HUDEP-2 (cell line): ENCODE data around the gene TP53TG5.

Source experiments
- DNase-seq, 76 experiments: peaks; one replicate each; lab custom pipeline; 2025; ENCODE audit not compliant: unreplicated experiment in 76 of 76; lab: John Stamatoyannopoulos, UW

TP53TG5 gene

DNA sequence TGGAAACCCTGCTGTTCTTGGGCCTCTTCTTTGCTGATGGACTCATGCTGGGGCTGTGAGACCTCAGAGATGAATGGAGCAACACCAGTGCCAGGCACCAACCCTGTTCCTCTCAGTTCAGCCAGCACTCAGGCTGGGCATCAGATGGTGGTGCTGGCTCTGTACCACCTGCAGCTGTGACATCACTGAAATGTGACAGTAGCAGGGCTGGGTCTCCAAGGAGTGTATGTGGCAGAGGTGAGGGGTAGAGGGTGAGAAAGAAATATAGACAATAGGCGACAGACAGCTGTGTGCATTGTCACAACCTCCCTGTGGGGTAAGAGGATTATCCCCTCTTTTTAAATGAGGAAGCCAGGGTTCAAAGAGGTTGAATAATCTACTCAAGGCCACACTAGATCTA lies at the start of gene TP53TG5:
Gene TP53TG5 (minus strand): TSS at position 135 of the 400 bp plus-strand sequence. CDS start 89 bp downstream, at position 46.
- DNase-seq: no peak

DNA sequence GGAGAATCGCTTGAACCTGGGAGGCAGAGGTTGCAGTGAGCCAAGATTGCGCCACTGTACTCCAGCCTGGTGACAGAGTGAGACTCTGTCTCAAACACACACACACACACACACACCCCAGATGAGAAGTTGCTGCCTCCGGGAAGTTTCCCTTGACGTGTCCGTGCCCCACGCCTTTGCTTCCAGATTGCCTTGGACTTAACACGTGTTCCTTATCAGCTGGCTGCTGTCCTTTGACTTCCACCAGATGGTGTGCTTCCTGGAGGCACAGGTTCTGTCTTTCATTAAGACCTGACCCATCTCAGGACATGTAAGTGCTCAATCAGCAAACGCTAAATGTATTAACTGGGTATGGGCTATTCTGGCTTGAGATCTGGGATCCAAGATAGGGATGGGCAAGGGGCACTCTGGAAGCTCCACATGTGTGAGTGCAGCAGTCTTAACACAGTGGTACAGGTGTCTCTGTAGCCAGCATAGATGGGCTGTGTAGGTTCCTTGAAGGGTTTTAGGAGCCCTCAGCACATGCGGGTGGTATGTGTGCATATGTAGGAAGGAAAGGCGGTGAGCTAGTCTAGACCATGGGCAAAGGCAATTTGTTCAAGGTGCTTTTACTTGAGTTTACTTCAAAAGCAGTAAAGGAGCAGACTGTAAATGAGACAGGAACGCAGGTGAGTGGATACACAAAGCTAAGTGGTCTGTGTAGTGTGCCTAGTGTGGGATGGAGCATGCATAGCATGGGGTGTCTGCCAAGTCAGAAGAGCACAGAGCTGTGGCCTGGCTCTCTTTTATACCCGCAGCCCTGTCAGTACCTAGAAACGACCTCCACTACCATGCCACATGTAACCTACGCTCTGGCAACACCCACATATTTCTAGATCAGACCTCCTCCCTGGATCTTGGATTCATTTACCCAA lies 49.4 kb upstream of the TP53TG5 start:
- DNase-seq: peak in 23 of 76 experiments; percentile 5 to 65 (median 36)

DNA sequence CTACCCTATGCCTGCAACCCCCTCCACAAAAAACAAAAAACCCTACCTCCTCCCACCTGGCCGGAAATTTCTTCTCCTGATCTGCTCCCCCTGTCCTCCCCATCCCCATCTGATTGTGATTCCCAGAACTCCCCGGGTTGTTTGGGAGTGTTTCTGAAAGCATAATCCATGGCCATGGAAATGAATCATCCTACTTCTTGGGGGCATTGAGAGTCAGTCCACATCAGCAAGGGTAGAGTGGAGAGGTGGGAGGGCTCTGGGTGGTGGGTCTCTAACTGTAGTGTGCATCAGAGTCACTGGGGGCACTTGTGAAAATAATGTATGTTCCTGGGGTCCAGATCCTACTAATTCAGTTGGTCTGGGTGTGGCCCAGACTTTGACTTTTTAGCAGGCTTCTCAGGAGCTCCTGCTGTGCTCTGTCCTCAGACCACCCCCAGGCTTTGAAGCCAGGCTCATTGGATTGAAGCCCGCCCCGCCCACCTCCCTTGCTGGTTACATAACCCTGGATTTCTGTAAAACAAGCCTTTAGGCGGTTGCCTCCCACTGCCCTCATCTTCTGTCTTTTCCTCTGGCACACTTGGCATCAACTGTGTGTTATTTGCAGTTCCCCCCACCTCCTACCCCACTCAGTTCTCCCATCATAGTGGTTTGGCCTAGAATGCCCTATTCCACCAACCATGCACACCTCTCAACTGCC lies 48.3 kb upstream of the TP53TG5 start:
- peak in 2 of 76 experiments; percentile 13 to 15 for DNase-seq

DNA sequence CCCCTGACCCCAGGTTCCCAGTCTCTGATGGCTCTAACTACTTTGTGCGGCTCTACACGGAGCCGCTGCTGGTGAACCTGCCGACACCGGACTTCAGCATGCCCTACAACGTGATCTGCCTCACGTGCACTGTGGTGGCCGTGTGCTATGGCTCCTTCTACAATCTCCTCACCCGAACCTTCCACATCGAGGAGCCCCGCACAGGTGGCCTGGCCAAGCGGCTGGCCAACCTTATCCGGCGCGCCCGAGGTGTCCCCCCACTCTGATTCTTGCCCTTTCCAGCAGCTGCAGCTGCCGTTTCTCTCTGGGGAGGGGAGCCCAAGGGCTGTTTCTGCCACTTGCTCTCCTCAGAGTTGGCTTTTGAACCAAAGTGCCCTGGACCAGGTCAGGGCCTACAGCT lies 47.4 kb upstream of the TP53TG5 start:
- no peak for DNase-seq

DNA sequence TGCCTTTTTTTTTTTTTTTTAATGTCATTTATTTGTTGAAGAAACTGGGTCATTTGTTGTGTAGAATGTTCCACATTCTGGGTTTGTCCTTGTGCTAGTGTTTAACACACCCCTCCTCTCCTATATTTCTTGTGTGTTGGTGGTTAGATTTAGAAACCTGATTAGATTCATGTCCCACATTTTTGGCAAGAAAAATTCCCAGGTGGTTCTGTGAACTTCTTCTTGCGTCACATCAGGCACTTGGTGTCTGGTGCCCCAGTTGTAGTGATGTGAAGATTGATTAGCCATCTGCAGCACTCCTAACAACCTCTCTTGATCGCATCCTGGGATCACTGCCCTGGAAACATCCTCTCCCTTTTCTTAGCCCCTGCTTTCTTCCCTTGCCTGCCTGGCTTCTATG lies 45.6 kb upstream of the TP53TG5 start:
- no peak for DNase-seq

DNA sequence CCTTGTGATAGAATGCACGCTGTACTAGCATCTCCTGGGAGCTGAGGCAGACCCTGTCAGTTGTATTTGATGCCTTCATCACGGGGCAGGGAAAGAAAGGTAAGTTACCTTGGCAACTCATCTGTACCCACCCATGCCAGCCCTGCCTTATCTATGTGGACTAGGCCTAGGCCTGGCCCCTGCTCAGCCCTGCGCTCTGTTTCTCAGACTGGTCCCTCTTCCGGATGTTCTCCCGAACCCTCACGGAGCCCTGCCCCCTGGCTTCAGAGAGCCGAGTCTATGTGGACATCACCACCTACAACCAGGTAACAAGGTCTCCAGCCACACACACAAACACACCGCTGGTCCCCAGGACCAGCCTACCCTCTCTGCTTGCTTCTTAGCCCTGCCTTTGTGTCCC lies 42.0 kb upstream of the TP53TG5 start:
- DNase-seq: peak in 28 of 76 experiments; percentile 58 to 87 (median 75)

DNA sequence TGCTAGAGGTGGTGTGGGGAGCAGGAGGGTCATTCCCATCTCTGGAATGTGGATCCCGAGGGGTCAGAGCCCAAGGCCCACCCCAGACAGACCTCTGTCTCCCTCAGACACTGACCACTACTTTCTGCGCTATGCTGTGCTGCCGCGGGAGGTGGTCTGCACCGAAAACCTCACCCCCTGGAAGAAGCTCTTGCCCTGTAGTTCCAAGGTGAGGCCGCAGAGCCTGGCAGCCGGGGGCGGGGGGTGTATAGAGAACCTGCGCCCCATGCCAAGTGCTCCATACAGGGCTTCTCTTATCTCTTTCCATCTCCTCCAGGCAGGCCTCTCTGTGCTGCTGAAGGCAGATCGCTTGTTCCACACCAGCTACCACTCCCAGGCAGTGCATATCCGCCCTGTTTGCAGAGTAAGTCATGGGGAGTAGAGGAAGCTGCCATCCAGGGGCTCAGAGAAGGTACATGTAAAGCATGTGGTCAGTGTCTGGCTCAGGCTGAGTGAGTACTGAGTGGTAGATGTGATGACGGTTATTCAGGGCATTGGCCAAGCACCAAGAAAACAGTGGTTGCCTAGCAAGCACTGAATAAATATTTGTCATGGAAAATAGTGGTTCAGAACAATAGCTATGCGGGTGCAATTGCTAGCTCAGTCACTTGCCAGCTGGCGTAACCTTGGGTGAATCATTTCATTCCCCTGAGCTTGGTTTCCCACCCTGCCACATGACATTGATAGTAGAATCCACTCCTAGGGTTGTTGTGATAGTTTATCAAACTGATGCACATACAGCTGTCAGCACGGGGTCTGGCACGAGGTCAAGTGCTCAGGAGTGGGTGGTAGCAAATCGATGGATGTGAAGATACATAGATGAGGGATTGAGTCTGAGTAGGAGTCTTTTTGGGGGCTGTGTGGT lies 41.3 kb upstream of the TP53TG5 start:
- peak in 75 of 76 experiments; percentile 42 to 99 (median 92) for DNase-seq

DNA sequence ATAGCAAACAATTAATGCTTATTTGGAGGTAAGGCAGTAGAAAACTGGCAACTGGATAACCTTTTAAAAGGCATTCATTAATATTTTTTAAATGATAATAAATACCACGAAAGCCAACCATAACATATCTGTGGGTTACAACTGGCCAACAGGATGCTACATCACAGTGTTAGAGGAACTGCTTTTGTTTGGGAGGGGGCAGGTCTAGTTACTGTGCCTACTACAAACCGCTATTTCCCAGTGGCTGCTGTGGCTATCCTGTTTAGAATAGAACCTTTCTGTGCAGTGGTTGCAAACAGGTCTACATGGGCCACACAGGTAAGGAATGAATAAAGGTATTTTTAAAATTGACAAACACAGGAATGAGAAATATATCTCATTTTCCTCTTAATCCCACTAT lies 38.8 kb upstream of the TP53TG5 start:
- DNase-seq: no peak

DNA sequence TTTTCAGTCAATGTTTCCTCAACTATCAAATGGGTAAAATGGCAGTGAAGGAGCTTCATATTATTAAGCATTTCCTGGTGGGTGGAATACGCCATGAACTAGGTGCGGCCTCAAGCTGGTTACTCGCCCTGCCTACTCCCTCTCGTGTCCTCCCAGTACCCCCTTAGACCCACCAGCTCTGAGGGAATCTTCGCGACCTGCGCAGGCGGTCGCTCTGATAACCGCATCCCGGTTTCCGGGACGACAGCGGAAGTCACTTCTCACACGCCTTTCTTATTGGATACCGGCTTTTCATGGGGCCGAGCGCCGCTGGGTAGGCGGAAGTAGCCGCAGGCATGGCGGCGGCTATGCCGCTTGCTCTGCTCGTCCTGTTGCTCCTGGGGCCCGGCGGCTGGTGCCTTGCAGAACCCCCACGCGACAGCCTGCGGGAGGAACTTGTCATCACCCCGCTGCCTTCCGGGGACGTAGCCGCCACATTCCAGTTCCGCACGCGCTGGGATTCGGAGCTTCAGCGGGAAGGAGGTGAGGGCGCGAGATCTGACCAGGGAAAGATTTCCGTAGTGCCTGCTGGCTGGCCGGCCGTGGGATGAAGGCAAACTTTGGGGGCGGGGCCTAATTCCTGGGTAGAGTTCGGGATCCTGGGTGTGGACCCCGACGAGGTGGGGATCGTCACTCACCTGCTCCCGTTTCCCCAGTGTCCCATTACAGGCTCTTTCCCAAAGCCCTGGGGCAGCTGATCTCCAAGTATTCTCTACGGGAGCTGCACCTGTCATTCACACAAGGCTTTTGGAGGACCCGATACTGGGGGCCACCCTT lies 37.9 kb upstream of the TP53TG5 start, which contains the start of gene PIGT:
Gene PIGT (plus strand): TSS at position 320 of the 816 bp plus-strand sequence. CDS start 16 bp downstream, at position 336.
- DNase-seq: peak in 74 of 76 experiments; percentile 14 to 89 (median 72)

DNA sequence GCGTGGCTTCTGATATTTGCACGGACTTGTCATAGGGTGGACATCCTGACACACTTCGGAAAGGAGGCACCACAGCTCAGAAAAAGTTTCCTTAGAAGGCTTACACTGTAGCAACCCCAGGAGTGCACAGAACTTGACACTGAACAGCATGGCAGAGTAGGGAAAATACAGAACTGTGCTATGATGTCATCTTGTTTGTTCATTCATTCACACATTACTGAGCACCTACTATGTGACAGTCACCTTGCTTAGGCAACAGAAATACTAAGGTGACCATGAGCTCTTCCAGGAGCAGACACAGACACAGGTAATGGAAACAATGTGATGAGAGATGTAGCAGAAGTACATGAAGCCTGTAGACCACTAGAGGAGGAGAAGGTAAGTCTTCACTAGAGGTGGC lies 35.4 kb upstream of the TP53TG5 start:
- no peak for DNase-seq

DNA sequence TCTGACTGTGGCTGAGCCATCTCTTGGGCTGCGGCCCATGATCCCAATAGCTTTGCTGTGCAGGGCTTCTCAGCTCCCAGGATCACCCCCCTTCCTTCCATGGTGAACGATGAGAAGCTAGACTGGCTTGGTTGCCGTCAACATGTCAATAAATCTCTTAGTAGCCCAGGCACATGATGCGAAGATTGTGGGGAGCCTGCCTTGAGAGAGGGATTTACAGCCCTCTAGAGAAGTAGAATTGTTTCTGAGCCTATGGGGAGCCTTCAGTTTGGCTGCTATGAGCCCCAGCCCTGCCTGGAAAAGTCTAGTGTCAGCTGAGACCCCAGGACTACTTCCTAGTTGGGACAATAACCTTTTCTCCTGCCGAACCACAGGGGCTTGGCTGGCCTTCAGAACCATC lies 34.5 kb upstream of the TP53TG5 start:
- no peak for DNase-seq

DNA sequence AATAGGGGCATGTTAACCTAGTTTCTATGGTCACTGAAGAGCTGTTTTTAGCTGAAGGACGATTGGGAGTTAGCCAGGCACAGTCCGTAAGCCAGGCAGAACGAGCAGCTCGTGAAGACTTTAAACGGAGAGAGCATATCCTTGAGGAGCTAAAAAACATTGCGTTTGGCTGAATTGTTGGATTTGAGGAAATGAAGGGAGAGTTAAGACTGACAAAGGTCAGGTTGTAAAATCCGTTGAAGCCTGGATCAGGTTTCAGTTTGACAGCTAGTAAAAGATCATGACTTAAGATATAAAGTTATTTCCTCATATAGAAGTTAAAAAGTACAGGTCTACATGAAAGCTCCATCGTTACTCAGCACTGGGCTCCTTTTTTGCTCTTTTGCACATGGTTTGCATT lies 32.8 kb upstream of the TP53TG5 start:
- no peak for DNase-seq

DNA sequence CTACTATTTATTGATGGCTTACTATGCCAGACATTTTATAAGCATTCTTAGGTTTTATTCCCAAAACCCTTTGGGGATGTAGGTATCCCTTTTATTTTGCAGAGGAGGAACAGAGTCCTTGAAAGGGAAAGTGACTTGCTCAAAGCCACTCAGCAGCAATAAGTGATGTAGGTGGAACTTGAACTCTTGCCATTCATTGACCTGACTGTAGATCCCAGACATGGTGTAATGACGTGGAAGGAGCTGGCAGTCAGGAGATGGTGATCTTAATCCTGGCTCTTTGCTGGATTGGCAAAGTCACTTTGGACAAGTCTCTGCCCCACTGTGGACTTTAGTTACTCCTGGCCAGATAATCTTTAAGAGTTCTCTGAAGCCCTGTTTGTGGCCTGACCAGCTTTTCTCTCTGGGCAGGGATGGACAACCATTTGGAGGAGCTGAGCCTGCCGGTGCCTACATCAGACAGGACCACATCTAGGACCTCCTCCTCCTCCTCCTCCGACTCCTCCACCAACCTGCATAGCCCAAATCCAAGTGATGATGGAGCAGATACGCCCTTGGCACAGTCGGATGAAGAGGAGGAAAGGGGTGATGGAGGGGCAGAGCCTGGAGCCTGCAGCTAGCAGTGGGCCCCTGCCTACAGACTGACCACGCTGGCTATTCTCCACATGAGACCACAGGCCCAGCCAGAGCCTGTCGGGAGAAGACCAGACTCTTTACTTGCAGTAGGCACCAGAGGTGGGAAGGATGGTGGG lies 31.6 kb upstream of the TP53TG5 start:
- DNase-seq: no peak

DNA sequence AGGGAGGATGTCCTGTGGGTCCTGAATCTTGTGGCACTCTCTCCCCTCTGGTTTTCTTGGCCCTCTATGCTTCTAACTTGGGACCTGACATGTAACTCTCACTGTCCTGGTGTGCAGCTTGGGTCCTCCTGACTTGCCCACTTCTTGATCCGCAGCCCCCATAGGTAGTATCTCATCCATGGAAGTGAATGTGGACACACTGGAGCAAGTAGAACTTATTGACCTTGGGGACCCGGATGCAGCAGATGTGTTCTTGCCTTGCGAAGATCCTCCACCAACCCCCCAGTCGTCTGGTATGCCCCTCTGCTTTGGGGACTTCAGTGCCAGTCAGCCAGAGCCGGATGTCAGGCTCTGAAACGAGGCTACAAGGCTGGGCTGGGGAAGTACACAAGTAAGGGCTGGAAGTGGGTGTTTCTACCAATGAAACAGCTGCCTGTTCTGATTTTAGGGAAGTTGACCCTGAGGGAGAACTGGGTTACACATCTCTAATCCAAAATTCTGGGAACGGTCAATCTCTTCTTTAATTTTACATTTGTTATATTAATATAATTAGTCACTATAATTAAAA lies 30.6 kb upstream of the TP53TG5 start:
- no peak for DNase-seq

DNA sequence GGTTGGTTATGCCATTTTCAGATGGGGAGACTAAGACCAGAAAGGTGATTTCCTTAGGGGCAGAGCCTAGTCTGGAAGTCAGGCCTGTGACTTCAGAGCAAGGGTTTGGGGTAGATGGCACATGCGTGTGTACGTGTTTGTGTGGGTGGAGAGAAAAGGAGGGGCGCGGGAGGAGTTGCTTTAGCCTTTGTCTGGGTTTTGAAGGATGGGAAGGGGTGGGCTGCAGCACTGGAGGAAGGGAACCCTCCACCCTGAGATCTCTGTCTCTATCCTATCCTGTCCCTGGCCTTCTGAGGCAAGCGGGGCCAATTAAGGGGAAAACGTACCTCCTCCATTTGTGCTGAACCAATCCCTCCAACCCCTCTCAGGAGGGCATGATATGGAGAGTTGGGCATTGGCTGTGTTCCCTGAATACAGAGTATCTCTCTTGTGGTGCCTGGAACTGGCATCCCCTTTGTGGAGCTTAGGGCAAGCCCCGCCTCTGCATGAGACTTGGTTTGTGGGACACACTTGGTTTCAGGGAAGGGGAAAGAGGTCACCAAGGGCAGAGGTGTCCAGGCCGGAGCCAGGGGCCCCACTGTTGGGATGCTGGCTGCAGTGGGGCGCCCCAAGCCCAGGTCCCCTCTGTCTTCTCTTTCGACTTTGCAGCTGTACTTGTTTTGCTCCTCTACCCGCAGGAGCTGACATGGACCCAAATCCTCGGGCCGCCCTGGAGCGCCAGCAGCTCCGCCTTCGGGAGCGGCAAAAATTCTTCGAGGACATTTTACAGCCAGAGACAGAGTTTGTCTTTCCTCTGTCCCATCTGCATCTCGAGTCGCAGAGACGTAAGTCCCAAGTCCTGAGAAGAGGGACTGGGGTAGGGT lies 29.9 kb upstream of the TP53TG5 start, which contains the start of gene DBNDD2:
Gene DBNDD2 (plus strand): TSS at position 507 of the 863 bp plus-strand sequence. CDS start 179 bp downstream, at position 686.
- peak in 6 of 76 experiments; percentile 12 to 40 (median 16) for DNase-seq

DNA sequence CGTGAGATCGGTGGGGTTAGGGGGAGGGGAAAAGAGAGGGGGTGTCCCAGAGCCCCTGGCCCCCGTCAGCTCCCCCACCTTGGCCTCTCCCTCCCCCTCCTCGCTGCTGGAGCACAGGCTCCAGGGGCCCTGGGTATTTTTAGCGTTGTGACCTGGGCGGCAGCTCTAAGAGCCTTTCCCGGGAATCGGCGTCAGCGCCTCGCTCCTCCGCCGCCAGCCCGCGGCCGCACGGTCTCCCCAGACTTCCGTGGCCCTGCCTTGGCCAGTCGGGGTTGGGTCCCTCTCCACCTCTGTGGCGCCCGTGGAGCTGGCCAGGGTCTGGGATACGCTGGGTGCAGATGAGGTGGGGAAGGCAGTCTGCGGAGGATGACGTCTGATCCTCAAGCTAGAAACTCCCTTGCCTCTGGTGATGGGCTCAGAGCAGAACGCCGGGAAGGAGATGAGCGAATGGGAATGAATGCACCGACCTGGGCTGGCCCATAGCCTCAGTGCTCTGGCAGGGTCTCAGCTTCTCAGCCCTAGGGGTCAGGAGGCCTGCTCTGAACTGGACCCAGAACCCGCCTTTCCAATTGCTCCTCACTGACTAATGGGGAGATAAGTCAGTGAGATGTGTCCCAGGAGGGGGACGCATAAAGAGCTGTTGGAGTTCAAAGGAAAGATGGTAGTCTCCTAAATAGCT lies 29.1 kb upstream of the TP53TG5 start:
- DNase-seq: no peak
